ENCODE results near the gene ATOSA. TPM values are rescaled to one million over a fixed set of nuclear protein-coding genes. Genes with fewer than 3 reads are reported as not detected.

The ATOSA gene, protein sequence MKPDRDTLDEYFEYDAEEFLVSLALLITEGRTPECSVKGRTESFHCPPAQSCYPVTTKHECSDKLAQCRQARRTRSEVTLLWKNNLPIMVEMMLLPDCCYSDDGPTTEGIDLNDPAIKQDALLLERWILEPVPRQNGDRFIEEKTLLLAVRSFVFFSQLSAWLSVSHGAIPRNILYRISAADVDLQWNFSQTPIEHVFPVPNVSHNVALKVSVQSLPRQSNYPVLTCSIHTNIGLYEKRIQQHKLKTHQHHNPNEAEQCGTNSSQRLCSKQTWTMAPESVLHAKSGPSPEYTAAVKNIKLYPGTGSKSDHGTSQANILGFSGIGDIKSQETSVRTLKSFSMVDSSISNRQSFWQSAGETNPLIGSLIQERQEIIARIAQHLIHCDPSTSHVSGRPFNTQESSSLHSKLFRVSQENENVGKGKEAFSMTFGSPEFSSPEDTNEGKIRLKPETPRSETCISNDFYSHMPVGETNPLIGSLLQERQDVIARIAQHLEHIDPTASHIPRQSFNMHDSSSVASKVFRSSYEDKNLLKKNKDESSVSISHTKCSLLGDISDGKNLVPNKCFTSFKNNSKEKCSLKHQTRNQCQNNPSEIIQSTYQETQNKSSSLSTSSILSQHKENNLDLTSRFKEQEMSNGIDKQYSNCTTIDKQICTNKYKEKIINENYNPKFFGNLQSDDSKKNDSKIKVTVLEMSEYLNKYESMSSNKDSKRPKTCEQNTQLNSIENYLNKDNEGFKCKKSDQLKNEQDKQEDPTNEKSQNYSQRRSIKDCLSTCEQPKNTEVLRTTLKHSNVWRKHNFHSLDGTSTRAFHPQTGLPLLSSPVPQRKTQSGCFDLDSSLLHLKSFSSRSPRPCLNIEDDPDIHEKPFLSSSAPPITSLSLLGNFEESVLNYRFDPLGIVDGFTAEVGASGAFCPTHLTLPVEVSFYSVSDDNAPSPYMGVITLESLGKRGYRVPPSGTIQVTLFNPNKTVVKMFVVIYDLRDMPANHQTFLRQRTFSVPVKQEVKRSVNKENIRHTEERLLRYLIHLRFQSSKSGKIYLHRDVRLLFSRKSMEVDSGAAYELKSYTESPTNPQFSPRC
- 7.1 and 8.6 TPM in 2 replicates for total RNA-seq (2014; rRNA removed; shearing (Covaris generic))

DNA sequence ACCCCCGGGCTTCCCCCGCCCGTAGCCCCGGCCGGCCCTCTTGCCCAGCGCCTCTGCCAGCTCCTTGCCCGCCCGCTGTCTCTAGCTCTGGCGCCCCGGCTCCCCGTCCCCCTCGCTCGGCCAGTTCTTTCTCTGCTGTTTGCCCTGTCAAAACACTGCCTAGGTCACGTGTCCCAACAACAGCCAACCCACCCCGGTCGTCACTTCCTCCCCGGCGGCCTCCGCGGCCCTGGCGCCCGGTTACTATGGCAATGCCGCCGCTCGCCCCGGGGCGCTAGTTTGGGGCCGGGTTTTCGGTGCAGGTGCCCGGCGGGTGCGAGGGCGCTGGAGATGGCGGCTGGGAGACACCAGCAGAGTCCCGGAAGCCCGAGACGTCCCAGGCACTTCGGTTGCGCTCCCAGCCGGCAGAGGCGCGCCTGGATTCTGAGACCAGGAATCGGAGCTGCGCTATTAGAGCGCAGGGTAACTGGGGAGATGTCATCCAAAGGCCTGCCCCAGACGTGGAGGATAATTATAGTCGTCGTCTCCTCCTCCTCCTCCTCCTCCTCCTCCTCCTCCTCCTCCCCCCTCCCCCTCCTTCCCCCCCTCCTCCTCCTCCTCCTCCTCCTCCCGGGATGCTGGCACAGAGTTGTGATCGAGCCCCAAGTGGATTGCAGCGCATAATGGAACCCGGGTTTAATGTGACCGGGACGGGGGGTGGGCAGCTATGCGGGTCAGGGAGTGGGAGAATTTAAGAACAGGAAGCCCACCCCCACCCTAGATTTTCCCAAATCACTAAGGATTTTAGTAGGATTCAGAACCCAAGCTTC lies at the start of gene ATOSA:
Gene ATOSA (minus strand): TSS at position 157 of the 809 bp plus-strand sequence. CDS start 1,367 bp downstream, outside the sequence.
- peak; percentile 85 for DNase-seq (ENCODE audit: low spot score)

DNA sequence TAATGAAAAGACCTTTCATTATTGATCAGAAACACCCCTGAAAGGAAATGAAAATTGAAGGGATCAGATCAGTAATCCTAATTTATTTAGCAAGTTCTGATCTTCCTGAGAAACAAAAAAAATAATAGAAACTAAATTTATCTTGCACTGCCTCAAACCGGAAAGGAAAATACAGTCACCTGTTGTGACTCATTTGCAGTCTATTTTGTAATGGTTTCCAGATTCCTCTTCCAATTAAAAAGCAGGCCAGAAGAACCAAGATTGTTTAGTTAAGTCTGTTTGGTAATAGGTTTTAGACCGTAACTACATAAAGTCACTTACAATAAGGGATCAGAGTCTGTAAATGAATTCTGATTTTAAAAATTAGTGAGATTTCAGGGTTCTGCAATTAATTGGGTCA lies 49.7 kb upstream of the ATOSA start:
- peak; percentile 59 for DNase-seq (ENCODE audit: low spot score)

DNA sequence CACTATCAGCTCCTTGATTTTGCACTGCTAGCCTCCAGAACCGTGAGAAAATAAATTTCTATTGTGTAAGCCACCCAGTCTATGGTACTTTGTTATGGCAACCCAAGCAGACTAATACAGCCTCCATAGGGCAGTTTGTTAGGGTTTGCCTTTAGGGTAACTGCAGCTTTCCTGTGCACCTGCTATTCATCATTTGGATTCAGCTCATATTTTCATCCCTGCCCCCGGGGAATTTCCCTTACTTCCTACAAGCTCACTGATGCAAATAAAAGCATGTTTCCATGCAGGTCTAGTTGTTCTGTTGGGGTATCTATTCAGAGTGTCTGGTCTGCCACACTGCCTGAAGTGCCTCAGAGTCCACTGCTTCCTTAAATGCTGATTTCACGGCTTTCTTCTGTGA lies 48.6 kb upstream of the ATOSA start:
- no peak for DNase-seq (ENCODE audit: low spot score)

DNA sequence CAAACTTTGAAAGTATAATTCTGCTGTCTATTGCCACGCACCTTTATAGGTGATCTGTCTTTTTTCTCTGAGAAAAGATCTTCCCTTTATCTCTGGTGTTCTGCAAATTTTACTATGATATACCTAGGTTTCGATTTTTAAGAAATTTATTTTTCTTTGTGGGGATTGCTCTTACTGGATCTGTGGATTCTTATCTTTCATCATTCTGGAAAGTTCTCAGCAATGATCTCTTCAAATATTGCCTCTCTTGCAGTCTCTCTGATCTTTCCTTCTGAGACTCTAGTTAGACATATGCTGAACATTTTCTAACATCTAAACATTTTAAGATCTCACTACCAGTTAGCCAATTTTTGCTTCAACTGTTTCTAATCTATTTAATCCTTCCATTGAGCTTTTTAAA lies 47.0 kb upstream of the ATOSA start:
- DNase-seq (ENCODE audit: low spot score) = no peak

DNA sequence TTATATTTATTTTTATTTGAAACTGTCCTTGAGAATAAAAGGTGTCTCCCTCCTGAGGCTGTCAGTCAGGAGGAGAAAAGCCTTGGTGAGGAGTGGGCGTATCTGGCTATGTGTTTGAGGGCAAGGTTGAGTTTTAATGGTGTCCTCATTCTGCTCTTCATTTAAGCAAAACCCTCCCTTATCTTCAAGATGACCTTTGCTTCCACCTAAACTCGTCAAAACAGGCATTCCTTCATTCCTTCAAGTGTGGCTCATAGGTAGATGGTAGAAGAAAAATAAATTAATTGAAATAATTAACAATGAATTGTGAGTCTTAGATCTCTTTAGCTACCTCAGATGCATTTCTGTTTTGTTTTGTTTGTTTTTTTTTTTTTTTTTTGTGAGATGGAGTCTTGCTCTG lies 39.4 kb upstream of the ATOSA start:
- no peak for DNase-seq (ENCODE audit: low spot score)

DNA sequence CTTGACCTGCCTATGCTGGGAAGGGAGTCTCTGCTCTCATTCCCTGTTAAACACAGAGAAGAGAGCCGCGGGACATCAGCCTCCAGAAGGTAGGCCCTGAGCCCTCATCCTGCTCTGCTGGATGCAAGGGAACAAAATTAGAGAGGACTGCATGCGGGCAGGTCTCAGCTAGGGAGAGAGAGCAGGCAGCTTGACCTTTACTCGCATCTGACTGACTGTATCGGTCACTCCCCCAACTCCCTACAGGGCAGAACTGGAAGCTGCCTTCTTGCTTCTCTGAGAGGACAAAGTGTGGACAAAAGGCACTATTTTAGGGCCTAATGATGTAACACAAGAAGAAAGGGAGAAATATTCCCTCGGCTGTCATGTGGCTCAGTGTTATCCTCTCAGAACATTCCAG lies 38.7 kb upstream of the ATOSA start:
- DNase-seq (ENCODE audit: low spot score) = no peak

DNA sequence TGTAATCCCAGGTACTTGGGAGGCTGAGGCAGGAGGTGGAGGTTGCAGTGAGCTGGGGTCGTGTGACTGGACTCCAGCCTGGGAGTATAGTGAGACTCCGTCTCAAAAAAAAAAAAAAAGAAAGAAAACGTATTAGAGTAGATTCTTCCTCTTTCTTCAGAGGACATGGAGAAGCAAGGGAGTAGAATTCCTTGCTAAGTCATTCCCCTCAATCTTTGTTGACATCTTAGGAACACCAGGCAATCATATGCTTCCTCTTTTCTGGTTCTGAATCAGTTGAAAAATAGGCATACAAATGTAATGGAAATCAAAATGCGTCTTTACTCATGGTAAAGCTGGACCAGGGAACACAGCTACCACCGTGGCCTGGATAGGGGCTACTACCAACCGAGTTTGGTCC lies 38.3 kb upstream of the ATOSA start:
- no peak for DNase-seq (ENCODE audit: low spot score)

DNA sequence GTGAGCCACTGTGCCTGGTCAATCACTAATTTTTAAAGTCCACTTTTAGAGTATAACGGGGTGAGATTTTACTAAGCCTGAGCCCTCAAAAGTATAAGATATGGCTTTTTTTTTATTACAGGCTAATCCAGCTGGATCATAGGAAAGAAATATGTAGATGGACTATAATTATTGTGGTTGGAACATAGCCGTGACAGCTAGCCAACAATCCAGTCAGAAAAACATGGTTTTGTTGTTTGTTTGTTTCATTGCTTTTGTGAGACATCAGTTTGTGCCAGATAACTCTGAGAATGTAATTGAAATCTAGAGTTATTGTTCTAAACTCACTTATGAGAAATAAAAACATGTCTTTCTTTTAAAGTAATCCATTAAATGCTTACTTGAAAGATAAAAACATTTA lies 37.3 kb upstream of the ATOSA start:
- no peak for DNase-seq (ENCODE audit: low spot score)

DNA sequence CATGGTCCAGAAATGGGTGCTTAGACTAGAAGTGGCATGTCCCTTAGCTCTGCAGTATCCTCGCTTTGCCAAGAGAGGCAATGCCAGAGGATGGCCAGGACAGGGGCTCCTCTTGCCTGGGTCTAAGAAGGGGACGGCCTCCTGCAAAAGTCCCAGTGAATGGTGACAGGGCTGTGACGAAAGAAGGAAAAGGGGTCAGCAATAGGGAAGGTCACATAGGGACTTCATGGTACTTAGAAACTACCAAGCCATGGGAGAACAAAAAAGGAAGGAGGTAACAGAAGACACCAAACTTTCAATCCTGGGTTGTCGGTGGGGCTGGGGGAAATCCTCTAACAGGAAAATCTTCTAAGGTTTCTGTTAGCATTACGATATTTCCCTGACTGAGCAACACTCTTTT lies 36.2 kb upstream of the ATOSA start:
- DNase-seq (ENCODE audit: low spot score) = no peak

DNA sequence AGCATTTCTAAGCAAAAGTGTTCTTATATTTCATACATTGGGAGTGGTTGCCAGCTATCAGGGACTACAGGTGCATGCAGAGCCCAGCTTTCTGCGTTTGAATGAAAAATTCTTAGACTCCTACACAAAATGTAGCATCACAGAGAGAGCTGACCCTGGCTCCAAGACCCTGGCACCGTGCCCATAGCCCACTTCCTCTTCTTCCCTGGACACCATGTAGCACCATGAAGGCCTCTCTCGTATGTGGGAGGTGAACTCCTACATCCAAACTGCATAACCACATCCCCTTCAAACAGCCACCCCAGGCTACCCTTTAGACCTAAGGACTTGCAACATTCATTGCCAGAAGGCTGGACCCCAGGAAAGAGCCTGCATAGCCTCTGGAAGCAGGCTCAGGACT lies 35.8 kb upstream of the ATOSA start:
- DNase-seq (ENCODE audit: low spot score) = no peak

DNA sequence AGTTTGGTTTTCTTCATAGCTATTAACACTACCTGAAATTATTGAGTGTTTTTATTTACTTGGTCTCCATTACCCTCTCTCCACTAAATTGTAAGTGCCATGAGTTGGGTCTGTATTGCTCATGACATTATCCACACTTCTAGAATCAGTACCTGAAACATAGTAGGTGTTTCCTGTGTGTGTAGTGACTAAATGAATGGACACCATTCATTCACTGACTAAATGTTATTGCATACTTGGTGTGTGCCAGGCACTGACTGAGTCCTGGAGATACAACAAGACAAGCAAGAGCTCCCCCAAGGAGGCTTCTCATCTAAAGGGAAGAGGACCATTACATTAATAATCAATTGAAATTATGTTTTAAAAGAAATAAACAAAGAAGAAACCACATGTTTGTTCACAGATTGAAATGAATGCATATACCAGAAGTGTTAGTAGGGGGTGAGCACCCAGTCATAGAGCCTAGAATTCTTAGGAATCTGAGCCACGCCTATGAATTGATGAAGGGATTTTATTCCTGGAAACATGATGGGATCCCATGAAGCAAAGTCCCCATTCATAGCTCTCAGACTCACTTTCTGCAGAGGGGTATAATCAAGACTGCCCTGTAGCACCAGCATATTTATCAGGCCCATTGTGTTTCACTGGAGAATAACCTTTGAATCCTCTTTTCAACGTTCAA lies 31.7 kb upstream of the ATOSA start:
- DNase-seq (ENCODE audit: low spot score) = no peak

DNA sequence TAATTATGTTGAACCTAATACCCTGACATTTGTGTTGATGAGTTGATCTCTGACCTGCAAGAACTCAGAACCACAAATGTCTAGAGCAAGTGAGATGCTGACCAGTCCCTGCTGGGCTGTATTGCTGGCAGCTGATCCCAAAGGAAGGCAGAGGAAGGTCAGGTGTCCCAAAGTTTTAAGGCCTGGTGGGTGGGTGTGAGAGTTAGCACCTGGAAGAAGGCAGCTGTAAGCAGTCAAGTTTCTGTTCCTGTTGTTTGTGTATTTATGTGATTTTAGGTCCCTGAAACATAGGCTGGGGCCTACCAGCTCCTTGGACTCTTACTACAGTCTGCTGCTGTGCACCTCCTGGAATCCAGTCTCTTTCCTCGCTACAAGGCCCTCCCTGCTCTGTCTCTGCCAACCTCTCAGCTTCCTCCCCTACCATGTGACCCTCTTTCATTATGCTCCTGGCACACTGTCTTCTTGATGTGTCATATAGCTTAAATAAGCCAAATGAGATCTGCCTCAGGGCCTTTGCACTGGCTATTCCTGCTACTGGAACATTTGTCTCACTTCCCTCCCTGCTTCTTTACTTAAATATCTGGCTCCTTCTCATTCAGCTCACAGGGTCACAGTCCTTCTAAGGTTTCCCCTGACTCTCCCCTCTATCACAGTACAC lies 31.0 kb upstream of the ATOSA start:
- DNase-seq (ENCODE audit: low spot score) = no peak

DNA sequence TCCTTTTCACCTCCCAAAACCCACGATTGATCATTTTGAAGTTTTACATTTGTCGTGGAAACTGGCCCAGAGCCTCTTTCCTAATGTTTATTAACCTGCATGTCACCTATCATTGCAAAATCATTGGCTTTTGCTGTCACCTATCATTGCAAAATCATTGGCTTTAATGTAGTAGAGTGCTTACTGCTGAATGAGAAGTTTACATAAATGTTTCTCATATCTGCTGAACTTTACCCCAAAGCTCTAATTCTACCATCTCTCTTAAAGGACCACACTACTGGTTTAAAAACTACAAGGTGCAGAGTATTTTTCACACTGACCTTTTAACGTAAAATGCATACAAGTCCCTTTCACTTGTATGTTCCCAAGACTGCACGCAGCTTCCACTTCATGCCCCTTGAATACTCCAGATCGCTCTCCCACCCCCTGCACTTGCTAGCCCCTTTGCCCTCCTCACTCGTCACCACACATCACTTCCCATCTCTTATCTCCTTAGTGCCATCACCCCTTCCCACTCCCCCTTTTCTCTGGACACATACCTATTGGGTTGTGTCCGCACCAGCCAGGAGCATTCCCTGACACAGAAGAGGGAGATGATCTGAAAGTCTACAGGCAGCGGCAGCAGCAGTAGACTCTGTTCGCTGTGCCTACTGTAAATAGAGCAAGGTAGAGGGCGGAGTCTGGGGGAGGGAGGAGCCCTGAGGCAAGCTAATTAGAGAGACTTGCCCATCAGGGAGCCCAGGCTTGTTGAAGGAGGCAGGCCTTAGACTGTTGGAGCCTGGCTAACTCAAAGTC lies 30.2 kb upstream of the ATOSA start:
- DNase-seq (ENCODE audit: low spot score) = no peak

DNA sequence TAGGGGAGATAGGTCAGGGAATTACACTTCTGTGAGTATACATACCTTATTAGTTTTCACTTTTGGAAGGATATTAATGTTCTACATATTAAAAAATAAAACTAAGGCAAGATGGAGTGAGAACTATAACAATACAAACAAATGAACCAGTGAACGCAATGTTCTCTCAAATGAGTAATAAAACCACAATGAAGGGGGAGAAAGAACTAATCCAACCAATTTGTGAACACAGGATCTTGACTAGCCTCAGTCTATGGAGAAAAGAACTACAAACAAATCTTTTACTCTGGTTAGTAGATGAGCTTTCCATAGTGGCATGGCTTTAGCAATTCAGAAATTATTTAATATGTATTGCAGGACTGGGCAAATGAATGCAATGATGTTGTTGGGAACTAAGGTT lies 26.9 kb upstream of the ATOSA start:
- DNase-seq (ENCODE audit: low spot score) = no peak

DNA sequence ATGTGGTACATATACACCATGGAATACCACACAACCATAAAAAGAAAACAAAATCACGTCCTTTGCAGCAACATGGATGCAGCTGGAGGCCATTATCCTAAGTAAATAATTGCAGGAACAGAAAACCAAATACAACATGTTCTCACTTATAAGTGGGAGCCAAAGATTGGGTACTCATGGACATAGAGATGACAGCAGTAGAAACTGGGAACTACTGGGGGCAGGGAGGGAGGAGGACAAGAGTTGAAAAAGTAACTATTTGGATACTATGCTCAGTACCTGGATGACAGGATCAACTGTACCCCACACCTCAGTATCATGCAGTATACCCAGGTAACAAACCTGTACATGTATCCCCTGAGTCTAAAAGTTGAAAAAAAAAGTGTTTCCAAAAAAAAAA lies 23.2 kb upstream of the ATOSA start:
- no peak for DNase-seq (ENCODE audit: low spot score)

DNA sequence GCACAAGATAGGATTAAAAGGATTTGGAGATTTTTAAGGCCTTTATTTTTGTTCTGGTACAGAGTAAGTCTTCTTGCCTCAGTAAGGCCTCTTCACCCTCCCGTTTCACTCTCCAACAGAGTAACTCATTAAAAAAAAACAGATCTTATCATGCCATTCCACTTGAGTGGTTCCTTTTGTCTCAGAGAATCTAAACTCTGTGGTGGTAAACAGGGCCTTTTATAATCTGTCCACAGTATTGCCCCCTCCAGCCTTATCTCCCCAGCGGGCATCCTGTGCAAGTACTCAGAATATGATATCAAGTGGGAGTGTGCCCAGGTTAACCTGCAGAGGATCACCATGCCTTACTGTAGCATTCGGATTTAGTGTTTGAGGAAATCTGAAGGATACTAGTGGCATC lies 20.3 kb upstream of the ATOSA start:
- no peak for DNase-seq (ENCODE audit: low spot score)

DNA sequence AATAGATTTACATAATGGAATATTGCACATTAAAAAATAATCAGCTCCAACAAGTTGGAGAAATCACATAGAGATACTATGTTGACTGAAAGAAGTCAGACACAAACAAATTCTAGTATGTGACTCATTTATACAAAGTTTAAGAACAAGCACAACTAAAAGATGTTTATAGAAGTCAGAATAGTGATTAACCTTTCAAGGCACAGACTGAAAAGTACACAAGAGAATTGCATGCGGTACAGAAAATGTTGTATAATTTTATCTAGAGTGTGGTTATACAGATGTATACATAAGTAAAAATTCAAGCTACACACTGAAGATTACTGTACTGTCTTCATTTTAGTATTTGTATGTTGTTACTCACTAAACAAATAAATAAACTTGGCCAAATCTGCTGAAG lies 19.3 kb upstream of the ATOSA start:
- peak; percentile 43 for DNase-seq (ENCODE audit: low spot score)

DNA sequence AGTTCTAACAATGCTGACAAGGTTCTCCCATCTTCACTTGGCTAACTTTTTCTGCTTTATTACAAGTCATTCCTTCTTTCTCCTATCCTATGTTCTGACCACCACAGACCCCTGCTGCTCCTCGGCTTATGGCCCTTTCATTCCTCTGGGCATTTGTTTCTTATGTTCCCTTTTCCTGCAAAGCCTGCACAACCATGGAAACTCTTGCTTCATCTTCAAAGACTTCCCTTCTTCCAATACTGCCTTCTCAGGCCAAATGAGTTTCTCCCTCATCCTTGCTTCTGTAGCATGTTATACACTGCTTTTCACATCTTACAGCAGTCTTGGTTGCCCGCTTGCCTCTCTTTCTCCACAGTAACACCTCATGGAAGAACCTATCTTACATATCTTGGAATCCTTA lies 17.9 kb upstream of the ATOSA start:
- no peak for DNase-seq (ENCODE audit: low spot score)

DNA sequence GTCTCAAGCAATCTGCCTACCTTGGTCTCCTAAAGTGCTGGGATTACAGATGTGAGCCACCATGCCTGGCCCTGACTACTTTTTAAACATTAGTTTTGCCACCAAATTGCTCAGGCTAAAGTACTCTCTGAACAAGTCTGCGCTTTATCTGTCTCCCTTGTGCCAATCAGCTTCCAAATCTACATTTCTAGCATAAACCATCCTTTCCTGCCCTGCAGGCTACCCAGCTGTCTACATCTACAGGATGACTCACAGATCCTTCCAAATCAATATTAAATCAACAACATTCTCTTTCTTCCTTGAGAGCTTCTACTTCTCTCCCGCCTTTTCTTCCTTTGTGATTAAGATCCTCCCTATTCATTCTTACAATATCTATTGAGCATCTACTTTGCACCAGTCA lies 16.0 kb upstream of the ATOSA start:
- DNase-seq (ENCODE audit: low spot score) = no peak

DNA sequence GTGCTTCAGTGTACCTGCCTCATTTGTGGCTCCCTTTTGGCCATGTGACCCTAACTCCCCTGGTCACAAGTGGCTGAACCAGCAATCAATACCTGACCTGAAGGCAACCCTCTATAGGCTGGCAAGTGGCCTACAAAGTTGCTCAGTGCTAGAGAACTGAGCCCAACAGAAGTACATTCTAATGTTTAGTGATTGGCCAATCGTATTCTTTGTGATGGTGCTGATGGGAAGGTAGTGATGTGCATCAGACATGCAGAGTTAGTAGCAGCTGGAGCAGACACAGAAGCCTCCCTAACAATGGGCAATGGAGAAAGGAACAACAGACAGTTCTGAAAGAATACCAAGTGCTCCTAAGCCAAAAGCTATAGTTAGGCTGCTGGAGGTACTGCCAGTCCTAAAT lies 10.4 kb upstream of the ATOSA start:
- no peak for DNase-seq (ENCODE audit: low spot score)

Measured in H4 (cell line).